ENCODE results near the gene CCBE1.

CCBE1 gene

GRCh38 chr18:59571902-59572301, 125.3 kb downstream of the CCBE1 start:
- no peak for DNase-seq (ENCODE audit: low read depth in 4 of 4, low spot score in 1 of 4)

DNA sequence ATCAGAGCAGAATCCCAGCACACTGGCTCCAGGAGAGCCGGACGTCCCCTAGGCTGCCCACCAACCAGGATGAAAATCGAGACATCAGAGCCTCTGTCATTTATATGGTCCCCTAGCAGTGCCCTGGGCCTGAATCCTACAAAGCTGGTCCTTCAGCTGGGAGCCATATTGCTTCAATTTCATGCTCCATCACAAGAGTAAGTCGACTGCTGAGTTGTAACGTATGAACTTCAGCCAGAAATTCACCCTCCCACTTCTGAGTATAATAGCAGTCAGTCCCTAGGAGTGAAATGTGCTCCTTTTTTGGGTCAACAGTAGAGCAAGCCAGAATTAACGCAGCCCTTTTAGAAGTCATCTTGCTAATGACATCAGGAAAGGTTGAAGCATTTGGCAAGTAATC, 126.4 kb downstream of the CCBE1 start:
- DNase-seq (ENCODE audit: low read depth in 4 of 4, low spot score in 1 of 4), result no peak

- no peak for DNase-seq (ENCODE audit: low read depth in 4 of 4, low spot score in 1 of 4)
Observed at GRCh38 chr18:59570101-59570775, 127.0 kb downstream of the CCBE1 start.

DNA sequence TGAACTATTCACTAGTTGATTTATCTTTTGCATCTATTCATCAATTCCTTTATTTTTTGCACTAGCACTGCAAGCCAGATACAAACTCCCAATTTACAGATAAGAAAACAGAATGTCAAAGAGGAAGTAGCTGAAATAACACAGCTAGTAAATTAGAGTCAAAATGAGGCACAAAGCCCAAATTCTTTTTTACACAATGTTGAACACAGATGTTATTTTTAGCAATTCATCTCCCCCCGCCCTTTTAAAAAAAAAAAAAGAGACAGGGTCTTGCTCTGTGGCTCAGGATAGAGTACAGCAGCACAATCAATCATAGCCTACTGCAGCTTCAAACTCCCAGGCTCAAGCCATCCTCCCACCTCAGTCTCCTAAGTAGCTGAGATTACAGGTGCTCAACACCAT, 127.8 kb downstream of the CCBE1 start:
- DNase-seq (ENCODE audit: low read depth in 4 of 4, low spot score in 1 of 4), result no peak

GRCh38 chr18:59567431-59567830, 129.8 kb downstream of the CCBE1 start:
- no peak for DNase-seq (ENCODE audit: low read depth in 4 of 4, low spot score in 1 of 4)

DNA sequence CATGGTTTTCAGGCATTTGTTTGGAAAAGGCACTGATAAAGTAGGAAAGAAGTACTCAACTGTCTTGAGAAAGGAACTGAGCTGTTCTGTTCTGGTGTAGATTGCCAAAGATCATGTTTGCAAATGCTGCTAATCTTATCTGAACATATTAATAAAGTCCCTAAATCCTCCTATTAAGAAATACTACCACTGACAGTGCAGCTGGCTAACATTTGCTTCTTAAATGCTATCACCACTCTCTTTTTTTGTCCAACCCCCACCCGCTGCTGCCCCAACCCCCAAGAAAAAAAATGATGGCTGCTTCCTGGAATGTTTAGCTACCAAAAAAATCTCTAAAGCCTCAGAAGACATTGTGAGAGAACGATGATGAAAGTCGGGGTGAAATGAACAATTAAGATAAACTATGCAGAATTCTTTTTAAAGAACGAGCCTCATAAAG, 130.7 kb downstream of the CCBE1 start:
- DNase-seq (ENCODE audit: low read depth in 4 of 4, low spot score in 1 of 4), result no peak

DNA sequence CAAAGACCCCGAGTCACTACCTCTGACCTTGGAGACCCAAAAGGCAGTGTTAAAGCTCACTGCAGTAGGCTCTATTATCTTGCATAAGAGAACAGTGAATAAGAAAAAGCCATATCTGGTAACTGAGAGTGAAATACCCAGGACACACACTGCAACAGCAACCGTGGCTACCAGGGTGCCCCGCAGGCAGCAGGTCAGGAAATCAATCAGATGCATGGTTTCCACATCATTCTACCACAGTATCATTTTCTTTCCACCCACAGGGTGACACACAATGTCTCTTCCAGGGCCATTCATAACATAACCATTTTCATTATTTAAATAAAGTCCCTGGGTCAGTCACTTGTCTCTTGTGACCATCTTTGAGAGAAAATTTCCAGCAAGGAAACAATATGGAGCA, 131.3 kb downstream of the CCBE1 start:
- no peak for DNase-seq (ENCODE audit: low read depth in 4 of 4, low spot score in 1 of 4)

DNA sequence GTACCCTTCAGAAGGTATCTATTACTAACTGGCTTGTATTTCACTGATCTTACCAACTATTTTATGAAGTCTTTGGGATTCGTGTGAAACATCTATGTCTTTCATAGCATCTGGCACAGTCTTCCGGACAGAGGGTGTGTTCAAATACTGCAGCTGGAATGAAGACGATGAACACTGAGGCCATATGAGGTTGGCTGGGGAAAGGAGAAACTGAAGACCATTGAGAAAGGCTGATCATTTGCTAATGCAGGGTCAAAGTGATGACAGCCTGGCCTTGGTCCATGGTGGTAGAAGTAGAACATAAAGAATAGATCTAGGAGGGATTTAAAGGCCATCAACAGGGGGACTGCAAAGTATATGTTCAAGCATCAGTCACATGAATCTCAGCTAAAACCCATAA, 132.7 kb downstream of the CCBE1 start:
- no peak for DNase-seq (ENCODE audit: low read depth in 4 of 4, low spot score in 1 of 4)

- DNase-seq (ENCODE audit: low read depth in 4 of 4, low spot score in 1 of 4), result no peak
Observed at GRCh38 chr18:59563176-59563785, 133.9 kb downstream of the CCBE1 start.

DNA sequence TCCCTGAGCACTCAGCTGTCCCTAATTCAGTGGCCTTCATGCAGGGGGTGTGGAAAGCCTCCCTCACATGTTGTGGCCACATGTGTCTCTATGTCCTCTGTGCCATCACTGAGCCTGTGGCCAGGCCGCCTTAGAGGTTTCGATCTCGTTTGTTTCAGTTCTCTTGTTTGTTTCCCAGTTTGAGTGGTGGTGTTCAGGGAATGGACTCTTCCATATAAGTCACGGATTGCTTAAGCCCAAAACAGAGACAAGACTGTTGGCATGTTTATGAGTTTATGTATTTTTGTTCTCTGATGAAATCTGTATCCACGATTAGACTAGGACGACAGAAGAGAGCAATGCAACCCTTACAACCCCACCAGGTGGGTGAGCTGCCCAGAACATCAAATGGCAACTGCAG, 134.5 kb downstream of the CCBE1 start:
- no peak for DNase-seq (ENCODE audit: low read depth in 4 of 4, low spot score in 1 of 4)

DNA sequence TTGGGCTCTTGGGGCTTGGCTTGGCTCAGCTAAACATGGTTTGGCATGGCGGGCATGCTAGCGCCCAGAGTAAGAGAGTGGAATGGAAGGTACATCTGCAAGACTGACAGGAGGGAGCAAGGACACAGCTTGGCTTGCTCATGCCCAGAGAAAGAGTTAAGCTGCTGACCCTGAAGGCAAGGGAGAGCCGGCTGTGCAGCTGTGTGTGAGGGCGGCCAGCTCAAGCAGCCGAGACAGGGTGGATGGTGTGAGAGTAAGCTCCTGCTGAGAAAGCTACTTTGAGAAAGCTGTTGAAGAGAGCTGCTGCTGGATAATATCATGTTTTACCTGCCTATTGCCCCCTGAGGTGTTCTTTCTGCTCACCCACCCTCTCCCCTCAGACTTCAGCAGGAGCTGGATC, 135.6 kb downstream of the CCBE1 start:
- no peak for DNase-seq (ENCODE audit: low read depth in 4 of 4, low spot score in 1 of 4)

DNA sequence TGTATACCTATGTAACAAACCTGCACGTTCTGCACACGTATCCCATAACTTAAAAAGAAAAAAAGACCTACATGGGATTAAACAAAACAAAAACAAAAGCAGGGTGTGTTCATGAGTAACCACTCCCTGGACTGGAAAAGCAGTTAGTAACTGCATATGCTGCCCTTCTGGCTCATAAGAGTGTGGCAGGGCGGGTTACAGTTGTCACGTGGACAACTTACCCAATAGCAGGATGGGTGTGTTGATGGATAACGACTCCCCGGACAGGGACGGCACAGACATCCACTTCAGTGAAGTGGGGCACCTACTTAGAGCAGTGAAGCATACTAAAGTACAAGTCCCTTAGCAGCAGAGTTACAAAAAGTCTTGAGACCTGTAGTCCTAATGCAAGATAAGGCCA, 136.7 kb downstream of the CCBE1 start:
- DNase-seq (ENCODE audit: low read depth in 4 of 4, low spot score in 1 of 4), result no peak

DNA sequence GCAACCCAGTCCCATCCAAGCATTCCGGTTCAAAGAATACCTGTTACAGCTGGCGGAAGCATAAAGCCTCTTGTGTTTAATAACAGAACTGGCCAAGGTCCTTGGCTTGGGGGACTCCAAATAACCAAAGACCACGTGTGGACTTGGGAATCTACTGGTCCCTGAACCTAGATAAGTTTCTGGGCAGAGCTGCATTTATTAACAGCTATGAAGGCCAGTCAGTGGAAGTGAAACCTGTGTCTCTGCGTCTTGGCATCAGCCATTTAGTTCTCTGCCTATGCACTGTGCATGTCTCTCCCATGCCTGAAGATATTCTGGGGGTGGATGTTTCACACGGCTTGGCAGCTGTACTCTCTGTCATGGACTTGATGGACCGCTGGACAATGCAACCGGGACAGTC, 137.7 kb downstream of the CCBE1 start:
- no peak for DNase-seq (ENCODE audit: low read depth in 4 of 4, low spot score in 1 of 4)

DNA sequence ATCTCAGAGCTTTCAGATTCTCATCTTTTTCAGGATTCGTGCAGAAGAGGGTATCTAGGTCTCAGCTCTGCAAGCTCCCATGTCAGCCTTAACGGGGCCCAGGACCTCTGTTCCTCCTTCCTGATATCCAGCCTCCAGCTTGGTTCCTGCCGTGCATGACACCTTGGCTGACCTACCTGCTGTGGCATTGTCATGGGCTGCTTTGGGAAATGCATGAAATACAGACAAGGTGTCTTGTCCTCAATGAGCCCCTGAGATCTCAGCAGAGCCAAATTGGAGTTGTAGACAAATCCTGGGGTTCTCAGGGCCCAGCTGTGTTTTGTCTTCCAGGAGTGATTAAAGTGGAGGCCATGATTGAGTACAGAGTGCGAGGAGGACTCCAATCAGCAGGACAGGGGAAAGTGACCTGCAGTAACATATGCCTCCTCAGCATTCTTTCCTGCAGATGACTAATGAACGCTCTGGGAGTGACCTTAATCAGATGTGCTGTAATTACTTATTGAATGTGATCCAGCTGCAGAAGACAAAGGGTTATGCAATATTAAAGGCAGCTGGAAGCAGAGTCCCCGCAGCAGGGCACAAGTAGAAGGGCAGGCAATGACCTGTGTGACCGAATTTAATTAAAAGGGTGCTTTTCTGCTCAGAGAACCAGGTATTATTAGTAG, 141.1 kb downstream of the CCBE1 start:
- DNase-seq (ENCODE audit: low read depth in 4 of 4, low spot score in 1 of 4), result no peak

- no peak for DNase-seq (ENCODE audit: low read depth in 4 of 4, low spot score in 1 of 4)
Observed at GRCh38 chr18:59554796-59555335, 142.4 kb downstream of the CCBE1 start.

DNA sequence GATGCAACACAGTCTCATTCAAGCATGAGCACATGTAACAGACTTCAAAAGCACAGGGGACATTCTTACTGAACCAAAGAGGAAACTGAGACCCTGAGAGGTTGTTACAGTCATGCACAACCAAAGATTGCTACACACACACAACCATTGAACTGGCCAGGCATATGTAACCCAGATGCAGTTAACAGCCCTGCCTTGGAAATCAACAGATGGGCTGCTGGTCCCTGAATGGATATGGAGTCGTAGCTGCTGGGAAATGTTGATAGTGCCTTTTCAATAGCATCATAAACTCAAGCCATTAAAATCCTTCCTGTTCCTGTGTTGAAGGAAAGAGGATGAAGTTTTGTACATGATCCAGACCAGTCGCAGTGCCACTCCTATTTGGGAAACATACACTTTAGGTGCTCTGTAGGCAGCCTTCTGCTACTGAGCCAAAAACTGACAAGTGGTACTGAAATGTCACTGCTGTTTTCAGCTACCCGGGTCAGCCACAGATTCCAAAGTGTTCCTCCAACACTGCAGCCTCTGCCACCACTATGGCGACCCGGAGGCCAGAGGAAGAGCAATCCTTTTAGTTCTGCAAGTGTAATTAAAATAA, 143.9 kb downstream of the CCBE1 start:
- DNase-seq (ENCODE audit: low read depth in 4 of 4, low spot score in 1 of 4), result no peak

DNA sequence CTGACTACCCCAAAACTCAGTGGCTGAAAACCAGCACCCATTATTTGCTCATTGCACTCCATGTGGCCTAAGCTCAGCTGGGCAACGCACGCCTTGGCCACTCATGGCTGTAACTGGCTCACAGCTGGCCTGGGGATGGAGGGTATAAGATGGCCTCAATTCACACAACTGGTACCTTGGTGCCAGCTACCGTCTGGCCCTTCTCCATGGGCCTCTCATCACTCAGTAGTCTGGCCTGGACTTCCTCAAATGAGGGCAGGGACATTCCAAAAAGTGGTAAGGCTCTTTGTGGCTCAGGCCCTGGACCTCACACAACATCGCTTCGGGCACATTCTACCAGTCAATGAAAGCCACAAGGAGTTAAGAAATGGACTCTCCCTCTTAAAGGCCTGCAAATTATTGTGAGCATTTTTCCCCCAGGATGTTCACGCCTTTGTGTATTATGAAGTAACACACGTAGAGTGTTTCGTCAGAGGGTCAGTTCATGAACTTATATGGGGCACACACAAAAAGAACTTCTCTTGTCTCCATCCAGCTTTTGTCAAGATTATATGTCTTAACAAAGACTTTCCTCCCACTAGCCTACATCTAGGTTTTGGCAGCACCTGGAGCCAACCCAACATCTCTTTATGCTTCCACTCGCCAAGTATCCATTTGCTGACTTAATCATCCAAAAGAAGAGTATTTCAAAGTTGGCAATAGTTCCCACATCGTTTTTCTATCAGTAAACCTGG, 145.2 kb downstream of the CCBE1 start:
- DNase-seq (ENCODE audit: low read depth in 4 of 4, low spot score in 1 of 4), result no peak

GRCh38 chr18:59550174-59550516, 147.1 kb downstream of the CCBE1 start:
- no peak for DNase-seq (ENCODE audit: low read depth in 4 of 4, low spot score in 1 of 4)

DNA sequence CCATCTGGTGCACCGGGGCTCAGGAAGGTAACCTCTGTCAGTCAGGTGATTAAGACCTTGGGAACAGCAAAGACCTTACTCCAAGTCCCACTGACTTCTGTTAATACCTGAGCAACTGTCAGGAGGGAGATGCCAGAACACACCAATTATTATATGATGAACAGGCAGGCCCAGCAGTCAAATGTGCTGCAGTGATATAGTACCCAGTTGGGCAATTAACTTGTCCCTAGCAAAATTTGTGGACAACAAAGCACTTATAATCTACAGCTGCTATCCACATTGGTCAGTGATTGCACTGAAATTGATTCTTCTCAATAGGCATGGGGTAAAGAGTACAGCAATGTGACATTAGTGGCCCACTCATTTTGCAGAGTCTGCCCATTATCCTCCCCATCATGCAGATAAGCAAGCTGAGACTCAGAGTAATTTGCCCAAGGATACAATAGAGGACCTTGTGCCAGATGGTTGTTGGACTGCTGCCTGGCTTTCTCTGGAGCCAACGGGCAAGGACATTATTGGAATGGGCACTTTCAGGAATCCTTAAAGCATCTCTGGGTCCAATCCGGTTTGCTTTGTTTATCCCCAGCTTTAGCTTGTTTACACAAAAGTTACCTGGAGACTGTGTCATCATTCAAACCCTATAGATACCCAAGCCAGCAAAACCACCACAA, 147.6 kb downstream of the CCBE1 start:
- no peak for DNase-seq (ENCODE audit: low read depth in 4 of 4, low spot score in 1 of 4)

DNA sequence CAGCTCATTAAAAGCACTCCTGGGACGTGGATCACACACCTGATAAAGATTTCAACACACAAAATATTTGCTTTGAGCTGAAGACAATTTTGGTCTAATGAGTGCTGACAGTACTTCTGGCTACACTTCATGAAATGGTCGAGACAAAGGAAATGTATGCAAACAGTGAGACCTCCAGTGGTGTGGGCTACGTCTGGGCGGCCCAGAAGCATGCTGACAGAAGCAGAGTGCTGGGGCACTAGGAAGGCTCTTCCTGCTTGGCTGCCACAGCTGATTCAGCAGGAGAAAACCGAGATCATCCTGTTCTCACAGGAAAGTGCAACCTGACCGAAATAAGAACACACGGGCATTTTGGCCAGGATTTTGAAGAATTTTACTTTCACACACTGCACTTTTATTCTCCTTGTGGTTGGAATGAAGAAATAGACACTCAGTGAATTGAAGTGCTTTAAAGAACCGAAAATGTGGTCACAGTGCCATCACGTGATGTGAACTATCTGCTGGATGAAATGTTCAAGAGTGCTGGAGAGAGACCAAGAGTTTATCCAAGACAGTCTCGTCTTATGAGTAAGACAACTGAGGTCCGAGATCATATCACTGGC, 149.5 kb downstream of the CCBE1 start:
- DNase-seq (ENCODE audit: low read depth in 4 of 4, low spot score in 1 of 4), result no peak
